ENCODE results near the gene NMU. TPM values are rescaled to one million over a fixed set of nuclear protein-coding genes. Genes with fewer than 3 reads are reported as not detected.

Gene NMU
- total and polyA plus RNA-seq, 9 of the 15 experiments (the other 6 are each of a cell fraction or from before 2014, with no cell fraction given): 73.8 to 846 (median 599) TPM

GRCh38 chr4:55682295-55682694 lies 46.2 kb upstream of the NMU start:
- FAIRE-seq: no peak
- WGBS (ENCODE audit: insufficient coverage, low coverage, missing lambda C conversion rate): 40% methylated on average over 1 of the region's 1 CpG
- TF ChIP-seq MTA3 (IDR thresholded peaks at IDR 0.05; ENCODE audit: borderline replicate concordance) (no peak), ZNF592 (IDR thresholded peaks at IDR 0.05) (peak; percentile 40; the same call in 1 of the 2 replicates), MEIS2 (IDR thresholded peaks at IDR 0.05; ENCODE audit: partially characterized antibody) (peak; percentile 18), RBM25 (IDR thresholded peaks at IDR 0.05; ENCODE audit: low read depth, low read length, severe bottlenecking) (no peak), ELF2 (CRISPR knock-in tag; IDR thresholded peaks at IDR 0.05) (no peak), FOXK2 (conservative IDR thresholded peaks at IDR 0.05 in 1 of 2, IDR thresholded peaks at IDR 0.05 in 1 of 2; ENCODE audit: low read depth in 2 of 2) (0 out of 4 replicates have a peak, but pooled peaks of 1 of the 2 experiments have one; percentile 46), TCF3 (CRISPR knock-in tag; IDR thresholded peaks at IDR 0.05) (0 out of 2 replicates have a peak, but pooled peaks have one; percentile 12), RERE (CRISPR knock-in tag; IDR thresholded peaks at IDR 0.05; ENCODE audit: borderline replicate concordance) (no peak), TOE1 (IDR thresholded peaks at IDR 0.05; ENCODE audit: borderline replicate concordance) (no peak), TOE1 (CRISPR knock-in tag; IDR thresholded peaks at IDR 0.05; ENCODE audit: borderline replicate concordance, low read depth) (no peak), ZNF3 (CRISPR knock-in tag; IDR thresholded peaks at IDR 0.05) (no peak), FOXA3 (CRISPR knock-in tag; conservative IDR thresholded peaks at IDR 0.05 in 1 of 2, IDR thresholded peaks at IDR 0.05 in 1 of 2) (peak in 1 of 2 experiments; percentile 70; a peak in 2 of 4 replicates), ZNF75A (CRISPR knock-in tag; IDR thresholded peaks at IDR 0.05) (peak; percentile 75)

More at GRCh38 chr4:55682295-55682694, 46.2 kb upstream of the NMU start:
- H3K27ac ChIP-seq (ENCODE audit: extremely low read depth, low read depth, low read length): peak overlapping the region; percentile 27; the same call in 2 of the 3 replicates
- H3K9ac ChIP-seq (ENCODE audit: insufficient read depth in 1 of 2, low read depth in 2 of 2, low read length in 2 of 2): peak overlapping the region in 1 of 2 experiments; percentile 31; a peak in 2 of 4 replicates
- no TSS peak for BruUV-seq (replicated peaks)
- POLR2A ChIA-PET: no interaction called here
- intact Hi-C loops (cut with micrococcal nuclease): no loop called here
- no peak for DNase-seq (ENCODE audit: extremely low read depth in 1 of 4, low spot score in 3 of 4)
- peak; percentile 59 for ATAC-seq
- no peaks in the 10 kb centered on the region for H3K79me2 ChIP-seq (ENCODE audit: control insufficient read depth, insufficient read depth, low read length)
- H3K36me3 ChIP-seq (ENCODE audit: control insufficient read depth, insufficient read depth, low read length): no peaks in the 10 kb centered on the region
- H3K9me3 ChIP-seq (replicated peaks; ENCODE audit: control insufficient read depth, insufficient read depth, low read depth, low read length): no peaks in the 10 kb centered on the region
- no peaks in the 10 kb centered on the region for H4K20me1 ChIP-seq (replicated peaks; ENCODE audit: control insufficient read depth, insufficient read depth, low read length)
- no peaks in the 10 kb centered on the region for H3K27me3 ChIP-seq (ENCODE audit: control insufficient read depth in 2 of 2, insufficient read depth in 2 of 2, low read length in 2 of 2)
- H2AFZ ChIP-seq (ENCODE audit: low read depth, low read length): peak overlapping the region; percentile 87
- in situ Hi-C loops (cut with MboI): no loop called here
- CTCF ChIA-PET (ENCODE audit: low intra/inter-chr PET ratio): no interaction called here
- H3K4me2 ChIP-seq (ENCODE audit: insufficient read depth, low read length): 0 out of 2 replicates have a peak overlapping the region, but pooled peaks have one; percentile 3
- no peaks in the 10 kb centered on the region for H3K9me1 ChIP-seq (ENCODE audit: control insufficient read depth, insufficient read depth, low read length)
- peaks cover 0 to 6% of the 10 kb centered on the region in 2 experiments; a peak in 2 of 5 replicates for H3K4me1 ChIP-seq (replicated peaks in 1 of 2; ENCODE audit: control insufficient read depth in 2 of 2, insufficient read depth in 2 of 2, low read length in 2 of 2)
- no peak overlapping the region for H3K4me3 ChIP-seq

Data from K562 (cell line).